H9 (cell line): ENCODE data around the gene MRPL20. TPM values are rescaled to one million over a fixed set of nuclear protein-coding genes. Genes with fewer than 3 reads are reported as not detected.

ENCODE experiments used
- DNase-seq: peaks from one replicate; pipeline ENCODE4 v3.0.0-alpha.2; 2017
- H2AFZ ChIP-seq: one replicate; pipeline ENCODE4 v1.6.1; 2013; ENCODE audit warnings: mild to moderate bottlenecking, low read length, control low read depth, moderate library complexity
- H2AK5ac ChIP-seq: 2 replicates; pipeline ENCODE4 v1.6.1; 2013; ENCODE audit warnings: low read length, control low read depth, mixed read lengths; ENCODE audit not compliant: insufficient read length
- H2BK120ac ChIP-seq: one replicate; pipeline ENCODE4 v1.6.1; 2013; ENCODE audit warnings: low read depth, mild to moderate bottlenecking, low read length, control low read depth, inconsistent platforms; ENCODE audit not compliant: poor library complexity, severe bottlenecking
- H2BK12ac ChIP-seq: 2 replicates; pipeline ENCODE4 v1.6.1; 2013; ENCODE audit warnings: low read length, control low read depth, mixed read lengths, low read depth; ENCODE audit not compliant: insufficient read length
- H2BK15ac ChIP-seq: 2 replicates; pipeline ENCODE4 v1.6.1; 2013; ENCODE audit warnings: low read depth, low read length, control low read depth
- H2BK20ac ChIP-seq: one replicate; pipeline ENCODE4 v1.6.1; 2013; ENCODE audit warnings: low read depth, mild to moderate bottlenecking, low read length, control low read depth, inconsistent platforms; ENCODE audit not compliant: poor library complexity, severe bottlenecking
- H2BK5ac ChIP-seq: 2 replicates; pipeline ENCODE4 v1.6.1; 2013; ENCODE audit warnings: low read length, control low read depth, mixed read lengths; ENCODE audit not compliant: insufficient read length
- H3K14ac ChIP-seq: 2 replicates; pipeline ENCODE4 v1.6.1; 2013; ENCODE audit warnings: low read length, control low read depth; ENCODE audit not compliant: insufficient read depth
- H3K18ac ChIP-seq: 2 replicates; pipeline ENCODE4 v1.6.1; 2013; ENCODE audit warnings: low read depth, mild to moderate bottlenecking, mixed read lengths, low read length, control low read depth; ENCODE audit not compliant: insufficient read length
- H3K23ac ChIP-seq: 2 replicates; pipeline ENCODE4 v1.6.1; 2013; ENCODE audit warnings: low read length, control low read depth, mixed read lengths, low read depth; ENCODE audit not compliant: insufficient read length
- H3K23me2 ChIP-seq: 2 replicates; pipeline ENCODE4 v1.6.1; 2013; ENCODE audit warnings: low read depth, mild to moderate bottlenecking, mixed read lengths, low read length, control low read depth; ENCODE audit not compliant: insufficient read length, poor library complexity, severe bottlenecking
- H3K27ac ChIP-seq: 2 replicates; pipeline ENCODE4 v1.5.1; 2013; ENCODE audit warnings: low read length, control low read depth, mixed read lengths, low read depth; ENCODE audit not compliant: insufficient read length
- H3K27me3 ChIP-seq: 2 replicates; pipeline ENCODE4 v1.6.1; 2013; ENCODE audit warnings: low read length, control low read depth, inconsistent platforms; ENCODE audit not compliant: insufficient read depth
- H3K4ac ChIP-seq: 2 replicates; pipeline ENCODE4 v1.6.1; 2013; ENCODE audit warnings: low read depth, mild to moderate bottlenecking, control low read depth, inconsistent platforms, low read length, moderate library complexity
- H3K4me1 ChIP-seq: 2 replicates; pipeline ENCODE4 v1.6.1; 2013; ENCODE audit warnings: low read length, control low read depth, inconsistent platforms; ENCODE audit not compliant: insufficient read depth
- H3K4me2 ChIP-seq: 2 replicates; pipeline ENCODE4 v1.6.1; 2013; ENCODE audit warnings: low read length, control low read depth, mixed read lengths; ENCODE audit not compliant: insufficient read length, insufficient read depth
- H3K56ac ChIP-seq: 2 replicates; pipeline ENCODE4 v1.6.1; 2013; ENCODE audit warnings: low read depth, mild to moderate bottlenecking, mixed read lengths, low read length, control low read depth; ENCODE audit not compliant: insufficient read length
- H3K79me1 ChIP-seq: 2 replicates; pipeline ENCODE4 v1.6.1; 2013; ENCODE audit warnings: low read depth, mild to moderate bottlenecking, moderate library complexity, low read length, control low read depth, inconsistent platforms; ENCODE audit not compliant: insufficient read depth, poor library complexity, severe bottlenecking
- H3K79me2 ChIP-seq: 2 replicates; pipeline ENCODE4 v1.6.1; 2013; ENCODE audit warnings: low read length, control low read depth, inconsistent platforms; ENCODE audit not compliant: insufficient read depth
- H3K9ac ChIP-seq: 2 replicates; pipeline ENCODE4 v1.6.1; 2013; ENCODE audit warnings: low read length, control low read depth, mixed read lengths; ENCODE audit not compliant: insufficient read length; ENCODE audit errors: extremely low read depth
- H3K9me3 ChIP-seq: one replicate; pipeline ENCODE4 v1.6.1; 2013; ENCODE audit warnings: low read depth, low read length, inconsistent platforms; ENCODE audit not compliant: control insufficient read depth
- H3T11ph ChIP-seq: one replicate; pipeline ENCODE4 v1.6.1; 2013; ENCODE audit warnings: mild to moderate bottlenecking, low read length, control low read depth, inconsistent platforms
- H4K20me1 ChIP-seq: one replicate; pipeline ENCODE4 v1.6.1; 2013; ENCODE audit not compliant: control insufficient read depth, insufficient read length, insufficient read depth
- H4K5ac ChIP-seq: 2 replicates; pipeline ENCODE4 v1.6.1; 2013; ENCODE audit warnings: low read depth, mild to moderate bottlenecking, mixed read lengths, low read length, control low read depth; ENCODE audit not compliant: insufficient read length
- H4K8ac ChIP-seq: replicated peaks from 2 replicates; pipeline ENCODE4 v1.6.1; 2013; ENCODE audit warnings: low read length, control low read depth, mixed read lengths, low read depth; ENCODE audit not compliant: insufficient read length
- H4K91ac ChIP-seq: 2 replicates; pipeline ENCODE4 v1.6.1; 2013; ENCODE audit warnings: low read depth, mild to moderate bottlenecking, moderate library complexity, mixed read lengths, low read length, control low read depth; ENCODE audit not compliant: insufficient read length
- H3K27ac Mint-ChIP-seq, 3 experiments: 2 replicates in 2 of 3; 3 replicates in 1 of 3; pipeline ENCODE4 v1.8.0; 2020 to 2021; ENCODE audit warnings: mixed read lengths in 3 of 3, mild to moderate bottlenecking in 1 of 3, moderate library complexity in 1 of 3
- H3K27me3 Mint-ChIP-seq: 2 replicates; pipeline ENCODE4 v1.8.0; 2021; ENCODE audit warnings: low read depth, mild to moderate bottlenecking, moderate library complexity, mixed read lengths
- H3K36me3 Mint-ChIP-seq, 3 experiments: 2 replicates in 2 of 3; 3 replicates in 1 of 3; pipeline ENCODE4 v1.8.0; 2020 to 2021; ENCODE audit warnings: low read depth in 3 of 3, mixed read lengths in 3 of 3; ENCODE audit not compliant: insufficient read depth in 1 of 3
- H3K4me1 Mint-ChIP-seq, 2 experiments: 2 replicates each; pipeline ENCODE4 v1.8.0; 2020; ENCODE audit warnings: mixed read lengths in 2 of 2
- H3K4me3 Mint-ChIP-seq, 2 experiments: 2 replicates in 1 of 2; 3 replicates in 1 of 2; pipeline ENCODE4 v1.8.0; 2020 to 2021; ENCODE audit warnings: mild to moderate bottlenecking in 2 of 2, mixed read lengths in 2 of 2, moderate library complexity in 1 of 2
- H3K9me3 Mint-ChIP-seq, 2 experiments: 2 replicates in 1 of 2; 3 replicates in 1 of 2; pipeline ENCODE4 v1.8.0; 2020; ENCODE audit warnings: mild to moderate bottlenecking in 2 of 2, mixed read lengths in 2 of 2, moderate library complexity in 1 of 2
- CTCF ChIP-seq: fragments of 200-600 bp; sonication (generic); conservative IDR thresholded peaks from 3 replicates; pipeline ENCODE4 v1.8.0; 2021; ENCODE audit warnings: antibody characterized with exemption, mild to moderate bottlenecking
- WGBS: extraction: QIAGEN DNeasy Blood & Tissue Kit; methylation state at CpG from one replicate; pipeline ENCODE4 v1.1.7; 2013; ENCODE audit warnings: missing lambda C conversion rate, low lambda C conversion rate, mixed read lengths; ENCODE audit not compliant: insufficient read length; ENCODE audit errors: extremely low coverage; 5-methylcytosine and 5-hydroxymethylcytosine counted together
- total RNA-seq: library from RNA; stranded (reverse); gene quantifications from 2 replicates; pipeline ENCODE4 v1.2.1, GENCODE V29; 2021

MRPL20 gene
- total RNA-seq, 1 experiment from 2014 or later, result 162 TPM

- H3K27ac Mint-ChIP-seq, result peak overlapping the region in 2 of 3 experiments; percentile 34 to 58; a peak in 1 of 7 replicates
- peaks cover 2% of the 10 kb centered on the region; the same call in 1 of the 2 replicates for H3K4me1 ChIP-seq
- H3K4me1 Mint-ChIP-seq, result peaks cover 27 to 42% of the 10 kb centered on the region in 2 experiments
Observed at GRCh38 chr1:1434824-1435105, 27.7 kb upstream of the MRPL20 start.

More at GRCh38 chr1:1434824-1435105, 27.7 kb upstream of the MRPL20 start:
- Histone ChIP-seq H2BK120ac (no peak overlapping the region), H3K14ac (no peak overlapping the region), H2BK5ac (no peak overlapping the region), H3K79me2 (peaks cover 2% of the 10 kb centered on the region; the same call in 1 of the 2 replicates), H3T11ph (no peak overlapping the region), H2BK15ac (no peak overlapping the region), H3K4ac (no peak overlapping the region), H3K79me1 (no peaks in the 10 kb centered on the region), H3K9ac (no peak overlapping the region), H3K56ac (no peak overlapping the region), H2AK5ac (no peak overlapping the region), H3K18ac (no peak overlapping the region), H2BK20ac (no peak overlapping the region), H2BK12ac (no peak overlapping the region), H4K20me1 (no peaks in the 10 kb centered on the region), H4K8ac (no peak overlapping the region), H3K23me2 (peaks cover 10% of the 10 kb centered on the region), H2AFZ (no peak overlapping the region), H3K27ac (no peak overlapping the region), H3K4me2 (peak overlapping the region; percentile 59), H3K9me3 (no peaks in the 10 kb centered on the region), H4K91ac (no peak overlapping the region), H4K5ac (no peak overlapping the region), H3K27me3 (no peaks in the 10 kb centered on the region), H3K23ac (no peak overlapping the region)
- no peaks in the 10 kb centered on the region for H3K27me3 Mint-ChIP-seq
- no peak for DNase-seq
- H3K36me3 Mint-ChIP-seq, result no peaks in the 10 kb centered on the region
- H3K4me3 Mint-ChIP-seq, result peak overlapping the region; percentile 64 to 81
- TF ChIP-seq CTCF, result no peak
- no peaks in the 10 kb centered on the region for H3K9me3 Mint-ChIP-seq
- no CpG with 5 or more reads among the region's 4 CpGs for WGBS
